Measurements from ENCODE around the gene APBA2.

Gene APBA2

GRCh38 chr15:29111705-29112281 is 226.0 kb downstream of the APBA2 start:
- Histone ChIP-seq H4K20me1 (ENCODE audit: insufficient read depth, low read length) (no peaks in the 10 kb centered on the region), H3K79me2 (ENCODE audit: low read length) (no peaks in the 10 kb centered on the region), H2AFZ (ENCODE audit: low read depth, low read length) (no peak overlapping the region), H3K9me3 (ENCODE audit: insufficient read depth, low read length) (no peaks in the 10 kb centered on the region), H3K36me3 (replicated peaks; ENCODE audit: low read depth, low read length) (no peaks in the 10 kb centered on the region), H3K4me1 (ENCODE audit: low read length) (no peaks in the 10 kb centered on the region), H3K27me3 (ENCODE audit: low read depth, low read length) (no peaks in the 10 kb centered on the region), H3K9ac (ENCODE audit: low read length) (no peak overlapping the region), H3K4me2 (ENCODE audit: low read length) (no peak overlapping the region), H3K27ac (ENCODE audit: low read length) (no peak overlapping the region), H3K4me3 (ENCODE audit: low read length) (no peak overlapping the region)
- TF ChIP-seq EZH2phosphoT487 (IDR thresholded peaks at IDR 0.05; ENCODE audit: low read depth): no peak
- TF ChIP-seq, protein P1, sequence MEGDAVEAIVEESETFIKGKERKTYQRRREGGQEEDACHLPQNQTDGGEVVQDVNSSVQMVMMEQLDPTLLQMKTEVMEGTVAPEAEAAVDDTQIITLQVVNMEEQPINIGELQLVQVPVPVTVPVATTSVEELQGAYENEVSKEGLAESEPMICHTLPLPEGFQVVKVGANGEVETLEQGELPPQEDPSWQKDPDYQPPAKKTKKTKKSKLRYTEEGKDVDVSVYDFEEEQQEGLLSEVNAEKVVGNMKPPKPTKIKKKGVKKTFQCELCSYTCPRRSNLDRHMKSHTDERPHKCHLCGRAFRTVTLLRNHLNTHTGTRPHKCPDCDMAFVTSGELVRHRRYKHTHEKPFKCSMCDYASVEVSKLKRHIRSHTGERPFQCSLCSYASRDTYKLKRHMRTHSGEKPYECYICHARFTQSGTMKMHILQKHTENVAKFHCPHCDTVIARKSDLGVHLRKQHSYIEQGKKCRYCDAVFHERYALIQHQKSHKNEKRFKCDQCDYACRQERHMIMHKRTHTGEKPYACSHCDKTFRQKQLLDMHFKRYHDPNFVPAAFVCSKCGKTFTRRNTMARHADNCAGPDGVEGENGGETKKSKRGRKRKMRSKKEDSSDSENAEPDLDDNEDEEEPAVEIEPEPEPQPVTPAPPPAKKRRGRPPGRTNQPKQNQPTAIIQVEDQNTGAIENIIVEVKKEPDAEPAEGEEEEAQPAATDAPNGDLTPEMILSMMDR (IDR thresholded peaks at IDR 0.05; ENCODE audit: low read depth, low read length): no peak

GRCh38 chr15:29113336-29114220 is 227.8 kb downstream of the APBA2 start:
- Histone ChIP-seq H3K9ac (ENCODE audit: low read length) (no peak overlapping the region), H3K79me2 (ENCODE audit: low read length) (no peaks in the 10 kb centered on the region), H3K36me3 (replicated peaks; ENCODE audit: low read depth, low read length) (no peaks in the 10 kb centered on the region), H3K27ac (ENCODE audit: low read length) (no peak overlapping the region), H3K4me1 (ENCODE audit: low read length) (no peaks in the 10 kb centered on the region), H3K27me3 (ENCODE audit: low read depth, low read length) (no peaks in the 10 kb centered on the region), H3K4me3 (ENCODE audit: low read length) (no peak overlapping the region), H3K4me2 (ENCODE audit: low read length) (no peak overlapping the region), H2AFZ (ENCODE audit: low read depth, low read length) (no peak overlapping the region), H4K20me1 (ENCODE audit: insufficient read depth, low read length) (no peaks in the 10 kb centered on the region), H3K9me3 (ENCODE audit: insufficient read depth, low read length) (no peaks in the 10 kb centered on the region)
- TF ChIP-seq EZH2phosphoT487 (IDR thresholded peaks at IDR 0.05; ENCODE audit: low read depth): no peak
- TF ChIP-seq, protein P1 (IDR thresholded peaks at IDR 0.05; ENCODE audit: low read depth, low read length): no peak

DNA sequence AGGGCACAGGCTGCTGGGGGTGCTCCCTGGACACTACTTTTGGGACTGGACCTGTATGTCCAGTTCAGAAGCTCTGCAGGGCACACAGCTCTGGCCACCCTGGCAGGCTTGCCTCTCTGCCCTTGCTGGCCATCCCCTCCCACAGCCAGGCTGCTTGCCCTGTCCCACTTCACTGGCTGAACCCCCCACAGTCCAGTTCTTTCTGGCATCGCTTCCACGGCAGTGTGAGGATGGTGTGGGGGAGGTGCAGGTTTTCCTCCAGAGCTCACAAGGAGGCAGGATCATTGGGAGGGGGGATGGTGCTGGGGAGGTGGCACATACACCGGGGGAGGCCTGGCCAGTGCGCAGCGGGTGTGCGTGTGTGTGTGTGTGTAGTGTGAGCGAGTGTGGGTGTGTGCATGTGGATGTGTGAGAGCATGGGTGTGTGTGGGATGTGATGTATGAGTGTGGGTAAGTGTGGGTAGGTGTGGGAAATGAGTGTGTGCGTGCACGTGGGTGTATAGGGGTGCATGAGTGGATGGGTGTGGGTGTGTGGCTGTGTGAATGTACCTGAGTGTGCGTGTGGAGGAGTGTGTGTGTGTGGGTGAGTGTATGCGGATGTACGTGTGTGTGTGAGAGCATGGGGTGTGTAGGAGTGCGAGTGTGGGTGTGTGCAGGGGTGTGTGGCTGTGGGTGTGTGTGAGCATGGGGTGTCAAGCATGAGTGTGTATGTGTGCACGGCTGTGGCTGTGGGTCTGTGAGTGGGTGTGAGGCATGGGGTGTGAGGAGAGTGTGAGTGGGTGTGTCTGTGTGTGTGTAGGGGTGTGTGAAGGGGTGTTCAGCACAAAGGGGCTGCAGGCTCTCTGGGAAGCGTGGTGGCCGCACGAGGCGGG is 228.7 kb downstream of the APBA2 start:
- no peaks in the 10 kb centered on the region for H4K20me1 ChIP-seq (ENCODE audit: insufficient read depth, low read length)
- no peaks in the 10 kb centered on the region for H3K9me3 ChIP-seq (ENCODE audit: insufficient read depth, low read length)
- H3K4me1 ChIP-seq (ENCODE audit: low read length): no peaks in the 10 kb centered on the region
- no peak overlapping the region for H3K9ac ChIP-seq (ENCODE audit: low read length)
- H2AFZ ChIP-seq (ENCODE audit: low read depth, low read length): no peak overlapping the region
- no peaks in the 10 kb centered on the region for H3K79me2 ChIP-seq (ENCODE audit: low read length)
- no peak overlapping the region for H3K4me3 ChIP-seq (ENCODE audit: low read length)
- H3K36me3 ChIP-seq (replicated peaks; ENCODE audit: low read depth, low read length): no peaks in the 10 kb centered on the region
- H3K4me2 ChIP-seq (ENCODE audit: low read length): no peak overlapping the region
- H3K27me3 ChIP-seq (ENCODE audit: low read depth, low read length): no peaks in the 10 kb centered on the region
- TF ChIP-seq, protein P1 (IDR thresholded peaks at IDR 0.05; ENCODE audit: low read depth, low read length): no peak; the same call in 1 of the 2 replicates
- no peak for TF ChIP-seq EZH2phosphoT487 (IDR thresholded peaks at IDR 0.05; ENCODE audit: low read depth)
- H3K27ac ChIP-seq (ENCODE audit: low read length): no peak overlapping the region
